Activated CD8-positive, alpha-beta T cell treated with anti-CD3 and anti-CD28 coated beads for 36 hours (primary cell): ENCODE data around the gene ACAD9. TPM values are rescaled to one million over a fixed set of nuclear protein-coding genes. Genes with fewer than 3 reads are reported as not detected.
"Not testable (repeated sequence)": the region's sequence is repeated elsewhere in the genome, so short reads cannot be mapped to it uniquely, and the experiment has no call there.

ENCODE experiments used
- ATAC-seq: fragments of 200-7000 bp; cut with Tn5 transposase; one replicate; pipeline ENCODE4 v1.10.0; 2021; ENCODE audit warnings: mild to moderate bottlenecking, moderate library complexity
- CTCF ChIA-PET: fragments of 350-600 bp; sonication (Branson Sonifier 250); formaldehyde crosslinking; loops from one replicate; lab custom pipeline; 2021; ENCODE audit warnings: antibody characterized with exemption; lab: Charles Lee
- POLR2A ChIA-PET: fragments of 350-600 bp; sonication (Branson Sonifier 250); formaldehyde crosslinking; loops from one replicate; lab custom pipeline; 2021; ENCODE audit warnings: antibody characterized with exemption; lab: Charles Lee
- DNase-seq: peaks from one replicate; pipeline ENCODE4 v3.0.0-alpha.2; 2020
- H3K27ac Mint-ChIP-seq: one replicate; pipeline ENCODE4 v1.8.0; 2021; ENCODE audit warnings: mild to moderate bottlenecking, mixed read lengths
- H3K27me3 Mint-ChIP-seq: one replicate; pipeline ENCODE4 v1.8.0; 2021; ENCODE audit warnings: mixed read lengths
- H3K36me3 Mint-ChIP-seq: one replicate; pipeline ENCODE4 v1.8.0; 2021; ENCODE audit warnings: low read depth, mixed read lengths
- H3K4me1 Mint-ChIP-seq: one replicate; pipeline ENCODE4 v1.8.0; 2021; ENCODE audit warnings: low read depth, mixed read lengths
- H3K4me3 Mint-ChIP-seq: one replicate; pipeline ENCODE4 v1.8.0; 2021; ENCODE audit warnings: mild to moderate bottlenecking, moderate library complexity, mixed read lengths
- H3K9me3 Mint-ChIP-seq: one replicate; pipeline ENCODE4 v1.8.0; 2021; ENCODE audit warnings: mixed read lengths
- CTCF ChIP-seq: fragments of 200-600 bp; IDR thresholded peaks from one replicate; pipeline ENCODE4 v1.8.0; 2022; ENCODE audit warnings: antibody characterized with exemption, mild to moderate bottlenecking
- intact Hi-C: fragments of 100-400 bp; cut with micrococcal nuclease; formaldehyde crosslinking; loops from one replicate; pipeline ENCODE4 v1.10.0; 2022
- total RNA-seq, 2 experiments: library from RNA; stranded (reverse); gene quantifications; one replicate each; pipeline ENCODE4 v1.2.3, GENCODE V29; 2021

The ACAD9 gene
- total RNA-seq, 2 experiments from 2014 or later, result 50.1 to 50.5 TPM

- ATAC-seq, result no peak
- peaks cover 35% of the 10 kb centered on the region for H3K9me3 Mint-ChIP-seq
- H3K36me3 Mint-ChIP-seq, result peaks cover 24% of the 10 kb centered on the region
- H3K27me3 Mint-ChIP-seq, result no peaks in the 10 kb centered on the region
- intact Hi-C loops, result no loop called here
- no peak for DNase-seq
- no peak overlapping the region for H3K4me3 Mint-ChIP-seq
- ChIA-PET CTCF (no interaction called here), POLR2A (interaction anchor here (0.6 kb wide), 1 partner anchor 292 kb away, joined by 3 read pairs; no protein-coding TSS in a partner anchor)
- peaks cover under 1% of the 10 kb centered on the region for H3K4me1 Mint-ChIP-seq
- H3K27ac Mint-ChIP-seq, result no peak overlapping the region
- TF ChIP-seq CTCF, result no peak
These were observed 19.8 kb upstream of the ACAD9 start for GRCh38 chr3:128859630-128860029.

- no peak overlapping the region for H3K27ac Mint-ChIP-seq
- peaks cover 24% of the 10 kb centered on the region for H3K36me3 Mint-ChIP-seq
- no peak for TF ChIP-seq CTCF
- intact Hi-C loops, result no loop called here
- no peak overlapping the region for H3K4me3 Mint-ChIP-seq
- H3K4me1 Mint-ChIP-seq, result peaks cover 2% of the 10 kb centered on the region
- ChIA-PET POLR2A (no interaction called here), CTCF (no interaction called here)
- DNase-seq (no peak), ATAC-seq (no peak)
- H3K27me3 Mint-ChIP-seq, result no peaks in the 10 kb centered on the region
- peaks cover 34% of the 10 kb centered on the region for H3K9me3 Mint-ChIP-seq
These were observed 17.9 kb upstream of the ACAD9 start for GRCh38 chr3:128861491-128861890.

GRCh38 chr3:128863560-128863959, 15.9 kb upstream of the ACAD9 start:
- H3K27me3 Mint-ChIP-seq, result no peaks in the 10 kb centered on the region
- DNase-seq (peak; percentile 49), ATAC-seq (peak; percentile 61)
- TF ChIP-seq CTCF, result peak; percentile 44
- no peak overlapping the region for H3K4me3 Mint-ChIP-seq
- ChIA-PET CTCF (interaction anchor here (1.2 to 2.4 kb wide), 4 partner anchors 12 to 183 kb away, joined by 3 to 11 read pairs (median 9); no protein-coding TSS in a partner anchor), POLR2A (interaction anchor here (2.6 kb wide), 1 partner anchor 15 kb away, joined by 6 read pairs; the partner anchor contains the start of gene ACAD9)
- peaks cover 24% of the 10 kb centered on the region for H3K36me3 Mint-ChIP-seq
- intact Hi-C loops, result no loop called here
- no peak overlapping the region for H3K27ac Mint-ChIP-seq
- peaks cover 26% of the 10 kb centered on the region for H3K9me3 Mint-ChIP-seq
- peaks cover 2% of the 10 kb centered on the region for H3K4me1 Mint-ChIP-seq

GRCh38 chr3:128864351-128864811, 15.0 kb upstream of the ACAD9 start:
- ChIA-PET CTCF (interaction anchor here (1.1 to 2.4 kb wide), 4 partner anchors 11 to 183 kb away, joined by 3 to 11 read pairs (median 9); no protein-coding TSS in a partner anchor), POLR2A (interaction anchor here (2.6 kb wide), 1 partner anchor 15 kb away, joined by 6 read pairs; the partner anchor contains the start of gene ACAD9)
- DNase-seq, result no peak
- intact Hi-C loops, result no loop called here
- Mint-ChIP-seq H3K36me3 (peaks cover 18% of the 10 kb centered on the region), H3K4me1 (peaks cover 2% of the 10 kb centered on the region), H3K4me3 (no peak overlapping the region), H3K27ac (no peak overlapping the region), H3K27me3 (no peaks in the 10 kb centered on the region), H3K9me3 (peaks cover 18% of the 10 kb centered on the region)
- TF ChIP-seq CTCF, result no peak
- ATAC-seq, result no peak

- intact Hi-C loops, H3K27ac Mint-ChIP-seq, H3K4me3 Mint-ChIP-seq, DNase-seq, H3K4me1 Mint-ChIP-seq, H3K27me3 Mint-ChIP-seq: not testable (repeated sequence)
- H3K36me3 Mint-ChIP-seq, result peaks cover 12% of the 10 kb centered on the region
- peak; percentile 15 for ATAC-seq
- ChIA-PET CTCF (interaction anchor here (1.1 to 2.4 kb wide), 2 partner anchors 10 to 184 kb away, joined by 3 to 10 read pairs; no protein-coding TSS in a partner anchor), POLR2A (interaction anchor here (2.6 kb wide), 1 partner anchor 14 kb away, joined by 6 read pairs; the partner anchor contains the start of gene ACAD9)
- H3K9me3 Mint-ChIP-seq, result peaks cover 11% of the 10 kb centered on the region
These were observed 14.3 kb upstream of the ACAD9 start for GRCh38 chr3:128864849-128865804.
